ENCODE measurements around the gene CALHM4.

- TF ChIP-seq CTCF (conservative IDR thresholded peaks at IDR 0.05; ENCODE audit: low read depth, low read length): no peak
- TF ChIP-seq RAD21 (IDR thresholded peaks at IDR 0.05; ENCODE audit: low read length): no peak
- TF ChIP-seq CEBPB (IDR thresholded peaks at IDR 0.05; ENCODE audit: low read depth, low read length): no peak
- TF ChIP-seq POLR2A (IDR thresholded peaks at IDR 0.05; ENCODE audit: low read depth, low read length): no peak
Measured at GRCh38 chr6:116562019-116562403, 8.5 kb downstream of the CALHM4 start.
